Neural cell (in vitro differentiated cells): ENCODE results near the gene ST3GAL5. TPM values are rescaled to one million over a fixed set of nuclear protein-coding genes. Genes with fewer than 3 reads are reported as not detected.

ENCODE experiments used
- H2AFZ ChIP-seq: fragments of 200-600, 300-800 bp; sonication (generic), shearing (Covaris generic); 2 replicates; pipeline ENCODE4 v1.6.0; 2014; ENCODE audit warnings: low read depth, mild to moderate bottlenecking, antibody characterized with exemption, low read length, moderate library complexity
- H3F3A ChIP-seq: fragments of 200-600 bp; shearing (Covaris generic); 2 replicates; pipeline ENCODE4 v1.6.1; 2016; ENCODE audit warnings: mild to moderate bottlenecking, moderate library complexity, mixed read lengths, antibody characterized with exemption, low read length; ENCODE audit not compliant: insufficient read depth, poor library complexity, severe bottlenecking
- H3K27ac ChIP-seq: fragments of 200-600, 300-800 bp; sonication (generic), shearing (Covaris generic); 2 replicates; pipeline ENCODE4 v1.5.1; 2014; ENCODE audit warnings: mild to moderate bottlenecking, low read length, moderate library complexity
- H3K27me3 ChIP-seq: fragments of 300-800, 200-600 bp; sonication (generic), shearing (Covaris generic); 2 replicates; pipeline ENCODE4 v1.6.0; 2014; ENCODE audit warnings: mild to moderate bottlenecking, low read depth, low read length, moderate library complexity; ENCODE audit not compliant: insufficient read depth
- H3K36me3 ChIP-seq: fragments of 300-800, 200-600 bp; sonication (generic), shearing (Covaris generic); 2 replicates; pipeline ENCODE4 v1.5.1; 2014; ENCODE audit warnings: mild to moderate bottlenecking, antibody characterized with exemption, low read length, moderate library complexity; ENCODE audit not compliant: insufficient read depth
- H3K4me2 ChIP-seq: fragments of 300-800, 200-600 bp; sonication (generic), shearing (Covaris generic); 2 replicates; pipeline ENCODE4 v1.6.0; 2014; ENCODE audit warnings: mild to moderate bottlenecking, low read length
- H3K4me3 ChIP-seq: fragments of 300-800, 200-600 bp; sonication (generic), shearing (Covaris generic); 2 replicates; pipeline ENCODE4 v1.5.1; 2014; ENCODE audit warnings: mild to moderate bottlenecking, low read length, moderate library complexity
- H3K79me2 ChIP-seq: fragments of 200-600 bp; shearing (Covaris generic); replicated peaks from 2 replicates; pipeline ENCODE4 v1.6.0; 2014; ENCODE audit warnings: mild to moderate bottlenecking, low read length, moderate library complexity; ENCODE audit not compliant: insufficient read depth
- H3K9ac ChIP-seq: fragments of 300-800, 200-600 bp; sonication (generic), shearing (Covaris generic); 2 replicates; pipeline ENCODE4 v1.6.1; 2016; ENCODE audit warnings: mild to moderate bottlenecking, low read length, mixed read lengths
- H3K9me2 ChIP-seq: fragments of 200-600 bp; shearing (Covaris generic); 2 replicates; pipeline ENCODE4 v1.6.1; 2016; ENCODE audit warnings: mild to moderate bottlenecking, low read length, mixed read lengths; ENCODE audit not compliant: insufficient read depth
- H3K9me3 ChIP-seq: fragments of 200-600, 300-800 bp; sonication (generic), shearing (Covaris generic); 2 replicates; pipeline ENCODE4 v1.6.1; 2016; ENCODE audit warnings: mild to moderate bottlenecking, mixed run types, low read length, moderate library complexity, mixed read lengths
- H4K20me1 ChIP-seq: fragments of 200-600 bp; shearing (Covaris generic); 2 replicates; pipeline ENCODE4 v1.6.1; 2016; ENCODE audit warnings: mild to moderate bottlenecking, mixed run types; ENCODE audit not compliant: insufficient read depth
- EP300 ChIP-seq: fragments of 450-650 bp; conservative IDR thresholded peaks from 2 replicates; pipeline ENCODE4 v1.6.1; 2014; ENCODE audit warnings: antibody characterized with exemption, mild to moderate bottlenecking, moderate library complexity; ENCODE audit not compliant: poor library complexity, severe bottlenecking
- EZH2 ChIP-seq: fragments of 200-600, 300-800 bp; shearing (Covaris generic), sonication (generic); IDR thresholded peaks from 2 replicates; pipeline ENCODE4 v1.6.1; 2014; ENCODE audit warnings: antibody characterized with exemption, low read length, borderline replicate concordance, mild to moderate bottlenecking; ENCODE audit not compliant: insufficient read depth, poor library complexity, severe bottlenecking
- MXI1 ChIP-seq: fragments of 450-650 bp; conservative IDR thresholded peaks from 2 replicates; pipeline ENCODE4 v1.6.1; 2014; ENCODE audit warnings: antibody characterized with exemption, mild to moderate bottlenecking; ENCODE audit not compliant: poor library complexity, severe bottlenecking
- POLR2AphosphoS5 ChIP-seq: IDR thresholded peaks from 2 replicates; pipeline ENCODE4 v1.6.1; 2012
- RAD21 ChIP-seq: fragments of 450-650 bp; conservative IDR thresholded peaks from 2 replicates; pipeline ENCODE4 v1.6.1; 2014; ENCODE audit warnings: antibody characterized with exemption, mild to moderate bottlenecking, moderate library complexity
- SMC3 ChIP-seq: fragments of 450-650 bp; conservative IDR thresholded peaks from 2 replicates; pipeline ENCODE4 v1.6.1; 2014; ENCODE audit warnings: antibody characterized with exemption, mild to moderate bottlenecking, moderate library complexity; ENCODE audit not compliant: poor library complexity
- TAF1 ChIP-seq: IDR thresholded peaks from 2 replicates; pipeline ENCODE4 v1.6.1; 2012; ENCODE audit warnings: low read depth
- polyA plus RNA-seq: library from polyadenylated mRNA; depleted of rRNA; stranded (reverse); fragments of >200 nt; gene quantifications from 2 replicates; pipeline ENCODE4 v1.2.3, GENCODE V29; 2014
- TF ChIP-seq, protein P1 (sequence below): IDR thresholded peaks from 2 replicates; pipeline ENCODE4 v1.6.1; 2012; ENCODE audit warnings: borderline replicate concordance
- TF ChIP-seq, protein P2 (sequence below): fragments of 450-650 bp; IDR thresholded peaks from 2 replicates; pipeline ENCODE4 v1.5.1; 2014; ENCODE audit warnings: antibody characterized with exemption, mild to moderate bottlenecking, moderate library complexity; ENCODE audit not compliant: poor library complexity, severe bottlenecking

ST3GAL5 gene
- polyA plus RNA-seq, 1 donor from 2014 or later: 55.6 TPM

DNA sequence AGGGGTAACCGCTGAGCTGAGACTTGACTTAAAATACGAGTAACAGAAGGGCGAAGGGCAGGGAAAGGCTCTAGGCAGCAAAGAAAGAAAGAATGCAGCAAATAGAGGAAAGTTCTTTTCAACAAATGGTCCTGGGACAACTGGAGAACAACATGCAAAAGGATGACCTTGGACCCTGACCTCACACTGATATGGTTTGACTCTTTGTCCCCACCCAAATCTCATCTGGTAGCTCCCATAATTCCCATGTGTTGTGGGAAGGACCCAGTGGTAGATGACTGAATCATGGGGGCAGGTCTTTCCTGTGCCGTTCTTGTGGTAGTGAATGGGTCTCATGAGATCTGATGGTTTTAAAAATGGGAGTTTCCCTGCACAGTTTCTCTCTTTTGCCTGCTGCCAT is 33.9 kb downstream of the ST3GAL5 start:
- Histone ChIP-seq H3K9me2 (no peaks in the 10 kb centered on the region), H3K36me3 (peaks cover 7% of the 10 kb centered on the region), H2AFZ (no peak overlapping the region), H3F3A (no peaks in the 10 kb centered on the region), H3K4me2 (no peak overlapping the region), H3K27me3 (no peaks in the 10 kb centered on the region), H3K9ac (no peak overlapping the region), H4K20me1 (no peaks in the 10 kb centered on the region), H3K9me3 (no peaks in the 10 kb centered on the region), H3K27ac (no peak overlapping the region), H3K79me2 (no peaks in the 10 kb centered on the region), H3K4me3 (no peak overlapping the region)
- TF ChIP-seq, protein P1, sequence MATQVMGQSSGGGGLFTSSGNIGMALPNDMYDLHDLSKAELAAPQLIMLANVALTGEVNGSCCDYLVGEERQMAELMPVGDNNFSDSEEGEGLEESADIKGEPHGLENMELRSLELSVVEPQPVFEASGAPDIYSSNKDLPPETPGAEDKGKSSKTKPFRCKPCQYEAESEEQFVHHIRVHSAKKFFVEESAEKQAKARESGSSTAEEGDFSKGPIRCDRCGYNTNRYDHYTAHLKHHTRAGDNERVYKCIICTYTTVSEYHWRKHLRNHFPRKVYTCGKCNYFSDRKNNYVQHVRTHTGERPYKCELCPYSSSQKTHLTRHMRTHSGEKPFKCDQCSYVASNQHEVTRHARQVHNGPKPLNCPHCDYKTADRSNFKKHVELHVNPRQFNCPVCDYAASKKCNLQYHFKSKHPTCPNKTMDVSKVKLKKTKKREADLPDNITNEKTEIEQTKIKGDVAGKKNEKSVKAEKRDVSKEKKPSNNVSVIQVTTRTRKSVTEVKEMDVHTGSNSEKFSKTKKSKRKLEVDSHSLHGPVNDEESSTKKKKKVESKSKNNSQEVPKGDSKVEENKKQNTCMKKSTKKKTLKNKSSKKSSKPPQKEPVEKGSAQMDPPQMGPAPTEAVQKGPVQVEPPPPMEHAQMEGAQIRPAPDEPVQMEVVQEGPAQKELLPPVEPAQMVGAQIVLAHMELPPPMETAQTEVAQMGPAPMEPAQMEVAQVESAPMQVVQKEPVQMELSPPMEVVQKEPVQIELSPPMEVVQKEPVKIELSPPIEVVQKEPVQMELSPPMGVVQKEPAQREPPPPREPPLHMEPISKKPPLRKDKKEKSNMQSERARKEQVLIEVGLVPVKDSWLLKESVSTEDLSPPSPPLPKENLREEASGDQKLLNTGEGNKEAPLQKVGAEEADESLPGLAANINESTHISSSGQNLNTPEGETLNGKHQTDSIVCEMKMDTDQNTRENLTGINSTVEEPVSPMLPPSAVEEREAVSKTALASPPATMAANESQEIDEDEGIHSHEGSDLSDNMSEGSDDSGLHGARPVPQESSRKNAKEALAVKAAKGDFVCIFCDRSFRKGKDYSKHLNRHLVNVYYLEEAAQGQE: no peak
- TF ChIP-seq MXI1: no peak
- no peak for TF ChIP-seq TAF1
- TF ChIP-seq EP300: no peak
- TF ChIP-seq, protein P2, sequence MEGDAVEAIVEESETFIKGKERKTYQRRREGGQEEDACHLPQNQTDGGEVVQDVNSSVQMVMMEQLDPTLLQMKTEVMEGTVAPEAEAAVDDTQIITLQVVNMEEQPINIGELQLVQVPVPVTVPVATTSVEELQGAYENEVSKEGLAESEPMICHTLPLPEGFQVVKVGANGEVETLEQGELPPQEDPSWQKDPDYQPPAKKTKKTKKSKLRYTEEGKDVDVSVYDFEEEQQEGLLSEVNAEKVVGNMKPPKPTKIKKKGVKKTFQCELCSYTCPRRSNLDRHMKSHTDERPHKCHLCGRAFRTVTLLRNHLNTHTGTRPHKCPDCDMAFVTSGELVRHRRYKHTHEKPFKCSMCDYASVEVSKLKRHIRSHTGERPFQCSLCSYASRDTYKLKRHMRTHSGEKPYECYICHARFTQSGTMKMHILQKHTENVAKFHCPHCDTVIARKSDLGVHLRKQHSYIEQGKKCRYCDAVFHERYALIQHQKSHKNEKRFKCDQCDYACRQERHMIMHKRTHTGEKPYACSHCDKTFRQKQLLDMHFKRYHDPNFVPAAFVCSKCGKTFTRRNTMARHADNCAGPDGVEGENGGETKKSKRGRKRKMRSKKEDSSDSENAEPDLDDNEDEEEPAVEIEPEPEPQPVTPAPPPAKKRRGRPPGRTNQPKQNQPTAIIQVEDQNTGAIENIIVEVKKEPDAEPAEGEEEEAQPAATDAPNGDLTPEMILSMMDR: no peak
- no peak for TF ChIP-seq EZH2
- no peak for TF ChIP-seq RAD21
- TF ChIP-seq SMC3: no peak
- no peak for TF ChIP-seq POLR2AphosphoS5

GRCh38 chr2:85854166-85854509 is 34.7 kb downstream of the ST3GAL5 start:
- no peaks in the 10 kb centered on the region for H3F3A ChIP-seq
- H3K36me3 ChIP-seq: peaks cover 7% of the 10 kb centered on the region
- no peaks in the 10 kb centered on the region for H4K20me1 ChIP-seq
- H3K27me3 ChIP-seq: no peaks in the 10 kb centered on the region
- TF ChIP-seq MXI1 (no peak), RAD21 (no peak), POLR2AphosphoS5 (no peak), EZH2 (no peak), SMC3 (no peak), TAF1 (no peak), EP300 (no peak)
- TF ChIP-seq, protein P2: no peak
- TF ChIP-seq, protein P1: no peak
- H2AFZ ChIP-seq: no peak overlapping the region
- no peaks in the 10 kb centered on the region for H3K9me2 ChIP-seq
- H3K9ac ChIP-seq: no peak overlapping the region
- H3K4me2 ChIP-seq: no peak overlapping the region
- no peak overlapping the region for H3K4me3 ChIP-seq
- H3K9me3 ChIP-seq: no peaks in the 10 kb centered on the region
- H3K27ac ChIP-seq: no peak overlapping the region
- no peaks in the 10 kb centered on the region for H3K79me2 ChIP-seq
